Kidney (tissue), 14 donors: ENCODE results near the gene TIGD3. TPM values are rescaled to one million over a fixed set of nuclear protein-coding genes. Genes with fewer than 3 reads are reported as not detected.

Experiments used
- DNase-seq, 5 donors: peaks; one replicate each; pipeline ENCODE4 v3.0.0-alpha.2; 2013 to 2020
- FAIRE-seq: peaks from 2 replicates; lab custom pipeline; 2012; peaks lifted over from hg19 to GRCh38; lab: Jason Lieb, UNC
- H3K27ac ChIP-seq, 2 donors: one replicate each; pipeline ENCODE4 v1.7.0; 2013; ENCODE audit warnings: low read depth in 2 of 2, low read length in 2 of 2, inconsistent platforms in 1 of 2
- H3K27me3 ChIP-seq: one replicate; pipeline ENCODE4 v1.7.1; 2013; ENCODE audit warnings: low read length, inconsistent platforms; ENCODE audit not compliant: control insufficient read depth, insufficient read depth
- H3K36me3 ChIP-seq, 3 donors: one replicate each; pipeline versions ENCODE4 v1.7.0 to v1.7.1; 2013; ENCODE audit warnings: low read length in 3 of 3, control low read depth in 1 of 3, inconsistent platforms in 1 of 3; ENCODE audit not compliant: insufficient read depth in 3 of 3, control insufficient read depth in 2 of 3
- H3K4me1 ChIP-seq, 3 donors: one replicate each; pipeline versions ENCODE4 v1.7.0 to v1.7.1; 2013; ENCODE audit warnings: low read length in 3 of 3, inconsistent platforms in 1 of 3, low read depth in 1 of 3; ENCODE audit not compliant: control insufficient read depth in 2 of 3, insufficient read depth in 2 of 3
- H3K4me3 ChIP-seq, 3 donors: one replicate each; pipeline versions ENCODE4 v1.7.0 to v1.8.1; 2013; ENCODE audit warnings: low read length in 3 of 3, control low read depth in 1 of 3, inconsistent platforms in 1 of 3
- H3K9ac ChIP-seq, 3 donors: one replicate each; pipeline versions ENCODE4 v1.7.0 to v1.7.1; 2013; ENCODE audit warnings: low read length in 3 of 3, control low read depth in 1 of 3, inconsistent platforms in 1 of 3
- H3K9me3 ChIP-seq, 3 donors: one replicate each; pipeline versions ENCODE4 v1.7.0 to v1.7.1; 2013; ENCODE audit warnings: low read length in 3 of 3, control low read depth in 1 of 3, inconsistent platforms in 1 of 3; ENCODE audit not compliant: control insufficient read depth in 2 of 3, insufficient read depth in 1 of 3
- intact Hi-C: fragments of 100-400 bp; cut with DNase I; formaldehyde crosslinking; loops from one replicate; pipeline ENCODE4 v1.11.1; 2022
- polyA plus RNA-seq: library from polyadenylated mRNA; stranded (reverse); fragments of 350-450 nt; fragmentation: Illumina TruSeq; extraction: RNeasy Lipid Tissue Mini Kit (QIAGEN cat#74804); gene quantifications from one replicate; pipeline ENCODE4 v1.2.3, GENCODE V29; 2014; ENCODE audit warnings: low read depth, low replicate concordance; ENCODE audit not compliant: insufficient read depth
- total RNA-seq: library from RNA; stranded (reverse); fragmentation: NEBNext Ultra II Directional; extraction: Animal tissue kit (Norgen Biotek cat#: 25700); gene quantifications from one replicate; pipeline ENCODE4 v1.2.1, GENCODE V29; 2021
- TF ChIP-seq, protein P1 (sequence below): IDR thresholded peaks from 3 replicates; pipeline ENCODE4 v1.5.1; 2012; ENCODE audit warnings: mild to moderate bottlenecking, moderate library complexity, borderline replicate concordance; ENCODE audit not compliant: insufficient read depth; ENCODE audit errors: extremely low read depth
- donor health status: control.
- donor health status: control.
- donor health status: control.
- donor health status: control.
- donor health status: control.
- donor health status: DM: yes; HTN: yes; CAD: no.
- donor health status: Normal renal cell carcinoma (clear cell type).

The TIGD3 gene
- total and polyA plus RNA-seq, 2 donors from 2014 or later: 0.19 to 0.95 TPM

DNA sequence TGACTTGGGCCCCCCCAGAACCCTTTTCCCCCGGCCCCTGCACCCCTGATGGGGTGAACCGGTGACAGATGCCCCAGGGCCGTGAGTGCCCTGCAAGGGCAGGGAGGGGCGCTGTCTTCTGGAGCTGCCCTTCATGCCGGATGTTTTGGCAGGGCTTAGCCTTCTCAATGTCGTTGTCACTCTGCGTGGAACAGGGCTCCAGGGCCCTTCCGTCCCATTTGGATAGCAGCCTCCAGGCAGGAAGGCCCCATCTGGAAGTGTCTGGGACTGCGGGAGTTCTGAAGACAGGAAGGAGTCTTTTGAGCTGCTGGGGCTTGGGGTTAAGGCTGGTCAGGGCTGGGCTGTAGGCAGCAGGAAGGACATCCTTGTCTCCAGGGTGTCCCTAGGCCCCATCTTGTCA is 36.4 kb downstream of the TIGD3 start:
- peaks cover 0 to 3% (median 2%) of the 10 kb centered on the region in 3 donors for H3K36me3 ChIP-seq
- TF ChIP-seq, protein P1, sequence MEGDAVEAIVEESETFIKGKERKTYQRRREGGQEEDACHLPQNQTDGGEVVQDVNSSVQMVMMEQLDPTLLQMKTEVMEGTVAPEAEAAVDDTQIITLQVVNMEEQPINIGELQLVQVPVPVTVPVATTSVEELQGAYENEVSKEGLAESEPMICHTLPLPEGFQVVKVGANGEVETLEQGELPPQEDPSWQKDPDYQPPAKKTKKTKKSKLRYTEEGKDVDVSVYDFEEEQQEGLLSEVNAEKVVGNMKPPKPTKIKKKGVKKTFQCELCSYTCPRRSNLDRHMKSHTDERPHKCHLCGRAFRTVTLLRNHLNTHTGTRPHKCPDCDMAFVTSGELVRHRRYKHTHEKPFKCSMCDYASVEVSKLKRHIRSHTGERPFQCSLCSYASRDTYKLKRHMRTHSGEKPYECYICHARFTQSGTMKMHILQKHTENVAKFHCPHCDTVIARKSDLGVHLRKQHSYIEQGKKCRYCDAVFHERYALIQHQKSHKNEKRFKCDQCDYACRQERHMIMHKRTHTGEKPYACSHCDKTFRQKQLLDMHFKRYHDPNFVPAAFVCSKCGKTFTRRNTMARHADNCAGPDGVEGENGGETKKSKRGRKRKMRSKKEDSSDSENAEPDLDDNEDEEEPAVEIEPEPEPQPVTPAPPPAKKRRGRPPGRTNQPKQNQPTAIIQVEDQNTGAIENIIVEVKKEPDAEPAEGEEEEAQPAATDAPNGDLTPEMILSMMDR: no peak
- intact Hi-C loops: no loop called here
- peaks cover 0 to 31% (median 15%) of the 10 kb centered on the region in 3 donors for H3K4me1 ChIP-seq
- H3K9ac ChIP-seq: peak overlapping the region in 1 of 3 donors; percentile 19
- H3K27me3 ChIP-seq: no peaks in the 10 kb centered on the region
- peak overlapping the region; percentile 65 to 76 for H3K27ac ChIP-seq
- DNase-seq (peak in 3 of 5 donors; percentile 33 to 73 (median 46)), FAIRE-seq (no peak)
- H3K9me3 ChIP-seq: no peaks in the 10 kb centered on the region
- H3K4me3 ChIP-seq: peak overlapping the region in 1 of 3 donors; percentile 43

DNA sequence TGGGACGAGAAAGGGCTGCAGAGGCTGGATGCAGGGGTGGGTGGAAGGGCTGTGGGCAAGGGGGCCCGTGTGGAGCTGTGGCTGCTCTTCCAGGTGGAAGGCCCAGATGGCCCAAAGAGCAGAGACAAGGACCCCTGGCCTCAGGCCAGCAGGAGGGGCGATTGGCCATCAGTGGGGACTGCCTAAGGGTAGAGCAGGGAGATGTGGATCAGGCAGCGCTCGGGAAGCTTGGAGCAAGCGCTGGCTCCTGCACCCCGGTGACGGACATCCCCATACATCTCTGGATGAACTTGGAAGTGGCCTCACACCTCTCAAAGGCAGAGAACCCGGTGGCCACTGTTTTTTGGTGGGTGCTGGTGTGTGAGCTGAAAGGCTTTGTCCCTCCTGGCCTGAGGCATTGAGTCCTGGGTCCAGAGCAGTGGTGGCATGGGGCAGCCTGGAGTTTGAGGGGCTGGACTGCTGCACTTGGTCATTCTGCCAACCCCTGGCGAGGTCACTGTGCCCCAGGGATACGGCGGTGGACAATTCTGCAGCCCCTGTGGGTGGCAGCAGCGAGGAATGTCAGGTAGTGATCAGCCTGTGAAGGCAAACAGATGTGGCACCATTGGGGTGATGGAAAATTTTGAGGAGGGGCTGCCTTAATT is 37.8 kb downstream of the TIGD3 start:
- TF ChIP-seq, protein P1: no peak
- DNase-seq (no peak), FAIRE-seq (no peak)
- peaks cover 0 to 23% (median 12%) of the 10 kb centered on the region in 3 donors for H3K4me1 ChIP-seq
- H3K36me3 ChIP-seq: peaks cover 0 to 6% (median 6%) of the 10 kb centered on the region in 3 donors
- no peak overlapping the region for H3K27ac ChIP-seq
- no peak overlapping the region for H3K9ac ChIP-seq
- intact Hi-C loops: no loop called here
- H3K27me3 ChIP-seq: no peaks in the 10 kb centered on the region
- H3K9me3 ChIP-seq: no peaks in the 10 kb centered on the region
- no peak overlapping the region for H3K4me3 ChIP-seq

DNA sequence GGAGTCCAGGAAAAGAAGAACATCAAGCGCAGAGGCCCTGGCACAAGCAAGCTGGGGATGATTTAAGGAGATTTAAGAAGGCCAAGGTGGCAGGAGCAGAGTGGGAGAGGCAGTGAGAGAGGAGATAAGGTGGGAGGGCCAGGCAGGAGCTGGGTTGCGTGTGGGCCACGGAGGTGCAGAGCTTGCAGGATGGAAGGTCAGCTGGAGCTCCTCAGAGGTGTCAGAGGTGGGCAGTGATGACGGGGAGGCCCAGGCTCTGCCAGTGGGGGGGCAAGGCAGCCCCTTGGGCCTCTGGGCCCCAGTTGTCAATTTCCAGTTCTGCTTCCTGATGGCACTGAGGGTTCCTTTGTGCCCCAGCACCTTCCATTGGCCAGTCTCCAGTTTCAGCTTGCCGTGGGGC is 38.3 kb downstream of the TIGD3 start:
- Histone ChIP-seq H3K4me1 (peaks cover 0 to 23% (median 12%) of the 10 kb centered on the region in 3 donors), H3K4me3 (no peak overlapping the region), H3K36me3 (peaks cover 0 to 9% (median 7%) of the 10 kb centered on the region in 3 donors), H3K9ac (no peak overlapping the region), H3K27me3 (no peaks in the 10 kb centered on the region), H3K9me3 (no peaks in the 10 kb centered on the region), H3K27ac (no peak overlapping the region)
- TF ChIP-seq, protein P1: no peak
- no peak for FAIRE-seq
- intact Hi-C loops: no loop called here
- peak in 1 of 5 donors; percentile 45 for DNase-seq
